ENCODE data around the gene GZMA. TPM values are rescaled to one million over a fixed set of nuclear protein-coding genes. Genes with fewer than 3 reads are reported as not detected.
A peak's percentile ranks its signal among the peaks of the same experiment; 100 is the strongest.

Gene GZMA
- total RNA-seq, 2 experiments from 2014 or later = 3.5 to 5.0 TPM

DNA sequence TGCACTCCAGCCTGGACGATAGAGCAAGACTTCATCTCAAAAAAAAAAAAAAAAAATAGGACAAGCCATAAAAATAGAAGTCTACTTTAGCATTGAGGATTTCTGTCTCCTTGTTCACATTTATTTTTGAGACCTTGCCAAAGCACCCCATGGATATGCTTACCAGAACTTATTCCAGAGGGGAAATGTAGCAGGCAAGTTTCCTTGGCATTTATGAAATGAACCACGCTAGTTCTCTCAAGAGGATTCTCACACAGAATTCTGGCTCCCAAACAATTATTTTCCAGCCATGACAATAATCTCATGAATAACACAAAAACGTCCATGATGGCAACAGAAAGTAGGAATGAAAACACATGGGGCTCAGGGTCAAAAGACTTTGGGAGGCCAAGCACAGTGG, 34.1 kb downstream of the GZMA start:
- ATAC-seq (ENCODE audit: poor library complexity) (no peak), DNase-seq (no peak)
- no peak overlapping the region for H3K4me3 ChIP-seq (ENCODE audit: low read length)
- H3K4me1 Mint-ChIP-seq (ENCODE audit: low read depth) = peaks cover 11% of the 10 kb centered on the region
- H3K36me3 Mint-ChIP-seq (ENCODE audit: low read depth) = no peaks in the 10 kb centered on the region
- H3K4me3 Mint-ChIP-seq = no peak overlapping the region
- H3K27ac ChIP-seq (ENCODE audit: low read depth in 1 of 2, low read length in 2 of 2) = no peak overlapping the region
- no peaks in the 10 kb centered on the region for H3K27me3 ChIP-seq (ENCODE audit: control insufficient read depth in 1 of 2, insufficient read depth in 2 of 2, low read length in 2 of 2)
- H3K27ac Mint-ChIP-seq = no peak overlapping the region
- no peaks in the 10 kb centered on the region for H3K36me3 ChIP-seq (ENCODE audit: insufficient read depth, low read length)
- peaks cover 0 to 4% of the 10 kb centered on the region in 2 experiments for H3K9me3 ChIP-seq (ENCODE audit: control insufficient read depth in 1 of 2, insufficient read depth in 1 of 2, low read length in 2 of 2)
- no peaks in the 10 kb centered on the region for H3K27me3 Mint-ChIP-seq
- intact Hi-C loops (cut with DNase I, micrococcal nuclease) = no loop called here
- H3K9me3 Mint-ChIP-seq = no peaks in the 10 kb centered on the region
- no peak for TF ChIP-seq CTCF (IDR thresholded peaks at IDR 0.05)
- CTCF ChIA-PET = no interaction called here
- peaks cover 9% of the 10 kb centered on the region for H3K4me1 ChIP-seq (ENCODE audit: insufficient read depth, low read length)
- POLR2A ChIA-PET = no interaction called here

DNA sequence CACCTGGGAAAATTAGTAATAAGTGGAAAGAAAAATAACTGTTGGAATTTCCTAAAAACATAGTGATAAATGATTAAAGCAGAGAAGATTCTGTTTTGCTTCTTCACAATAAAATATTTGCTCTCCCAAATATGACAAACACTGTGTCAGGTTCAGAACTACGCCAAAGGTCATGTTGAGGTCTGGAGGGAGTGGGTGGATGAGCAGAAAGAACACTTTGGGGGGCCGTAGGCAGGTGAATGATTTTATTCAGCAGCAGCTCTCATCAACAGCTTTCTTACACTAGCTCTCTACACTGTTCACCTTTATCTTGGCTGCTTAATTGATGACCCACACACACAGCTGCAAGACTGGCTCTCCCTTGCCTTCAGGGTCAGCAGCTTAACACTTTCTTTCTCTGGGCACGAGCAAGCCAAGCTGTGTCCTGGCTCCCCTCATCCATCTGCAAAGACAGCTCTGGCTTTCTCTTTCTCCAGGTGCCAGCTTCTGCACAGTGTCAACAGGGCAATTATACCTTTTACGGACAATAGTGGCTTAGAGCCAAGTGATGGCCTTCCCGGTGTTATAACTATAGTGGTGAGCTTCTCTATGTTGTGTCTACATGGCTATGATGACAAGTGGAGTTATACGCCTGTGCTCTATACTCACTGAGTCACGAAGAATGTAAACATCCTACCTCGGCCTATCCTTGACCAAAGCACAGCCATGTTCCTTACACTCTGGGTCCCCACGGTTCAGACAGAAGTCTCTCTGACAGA, 38.6 kb downstream of the GZMA start:
- Mint-ChIP-seq H3K9me3 (no peaks in the 10 kb centered on the region), H3K27ac (no peak overlapping the region), H3K27me3 (no peaks in the 10 kb centered on the region), H3K4me1 (ENCODE audit: low read depth) (peaks cover 11% of the 10 kb centered on the region), H3K36me3 (ENCODE audit: low read depth) (no peaks in the 10 kb centered on the region), H3K4me3 (no peak overlapping the region)
- H3K27ac ChIP-seq (ENCODE audit: low read depth in 1 of 2, low read length in 2 of 2) = no peak overlapping the region
- POLR2A ChIA-PET = interaction anchor here (1.1 kb wide), 1 partner anchor 185 kb away, joined by 3 read pairs; no protein-coding TSS in a partner anchor
- DNase-seq (no peak), ATAC-seq (ENCODE audit: poor library complexity) (no peak)
- intact Hi-C loops (cut with DNase I, micrococcal nuclease) = loop anchor here in 1 of 2 experiments (5.0 kb wide), 1 partner anchor 34 kb away; no protein-coding TSS in a partner anchor
- no peaks in the 10 kb centered on the region for H3K27me3 ChIP-seq (ENCODE audit: control insufficient read depth in 1 of 2, insufficient read depth in 2 of 2, low read length in 2 of 2)
- CTCF ChIA-PET = no interaction called here
- TF ChIP-seq CTCF (IDR thresholded peaks at IDR 0.05) = no peak
- H3K36me3 ChIP-seq (ENCODE audit: insufficient read depth, low read length) = no peaks in the 10 kb centered on the region
- peaks cover 12% of the 10 kb centered on the region for H3K4me1 ChIP-seq (ENCODE audit: insufficient read depth, low read length)
- H3K9me3 ChIP-seq (ENCODE audit: control insufficient read depth in 1 of 2, insufficient read depth in 1 of 2, low read length in 2 of 2) = no peaks in the 10 kb centered on the region
- no peak overlapping the region for H3K4me3 ChIP-seq (ENCODE audit: low read length)

GRCh38 chr5:55141945-55142690, 39.7 kb downstream of the GZMA start:
- no peak overlapping the region for H3K4me3 ChIP-seq (ENCODE audit: low read length)
- no peak overlapping the region for H3K27ac ChIP-seq (ENCODE audit: low read depth in 1 of 2, low read length in 2 of 2)
- ChIA-PET POLR2A (interaction anchor here (0.9 kb wide), 1 partner anchor 46 kb away, joined by 3 read pairs; no protein-coding TSS in a partner anchor), CTCF (interaction anchor here (2.6 kb wide), 1 partner anchor 198 kb away, joined by 8 read pairs; no protein-coding TSS in a partner anchor)
- H3K9me3 ChIP-seq (ENCODE audit: control insufficient read depth in 1 of 2, insufficient read depth in 1 of 2, low read length in 2 of 2) = no peaks in the 10 kb centered on the region
- Mint-ChIP-seq H3K4me1 (ENCODE audit: low read depth) (peaks cover 17% of the 10 kb centered on the region), H3K9me3 (no peaks in the 10 kb centered on the region), H3K27ac (no peak overlapping the region), H3K4me3 (no peak overlapping the region), H3K36me3 (ENCODE audit: low read depth) (no peaks in the 10 kb centered on the region), H3K27me3 (no peaks in the 10 kb centered on the region)
- no peak for ATAC-seq (ENCODE audit: poor library complexity)
- intact Hi-C loops (cut with DNase I, micrococcal nuclease) = loop anchor here in 1 of 2 experiments (5.0 kb wide), 1 partner anchor 35 kb away; no protein-coding TSS in a partner anchor
- H3K4me1 ChIP-seq (ENCODE audit: insufficient read depth, low read length) = peaks cover 18% of the 10 kb centered on the region
- H3K27me3 ChIP-seq (ENCODE audit: control insufficient read depth in 1 of 2, insufficient read depth in 2 of 2, low read length in 2 of 2) = no peaks in the 10 kb centered on the region
- no peak for TF ChIP-seq CTCF (IDR thresholded peaks at IDR 0.05)
- peak in 2 of 14 experiments; percentile 4 to 33 for DNase-seq
- no peaks in the 10 kb centered on the region for H3K36me3 ChIP-seq (ENCODE audit: insufficient read depth, low read length)

Measured in CD4-positive, alpha-beta T cell (primary cell).